Measurements from ENCODE around the gene HOXA13.
A peak's percentile ranks its signal among the peaks of the same experiment; 100 is the strongest.

HOXA13 gene

GRCh38 chr7:27199849-27200760 lies at the start of gene HOXA13:
Gene HOXA13, minus strand, starts transcription at chr7:27200091. Its CDS starts 14 bp downstream, at chr7:27200077.
- no peak for DNase-seq (ENCODE audit: extremely low read depth in 1 of 2, low read depth in 1 of 2)

GRCh38 chr7:27248911-27249723 lies 49.2 kb upstream of the HOXA13 start:
- DNase-seq (ENCODE audit: extremely low read depth in 1 of 2, low read depth in 1 of 2): no peak

- DNase-seq (ENCODE audit: extremely low read depth in 1 of 2, low read depth in 1 of 2): no peak
Measured at GRCh38 chr7:27248427-27248806, 48.5 kb upstream of the HOXA13 start.

GRCh38 chr7:27247452-27248426 lies 47.8 kb upstream of the HOXA13 start:
- DNase-seq (ENCODE audit: extremely low read depth in 1 of 2, low read depth in 1 of 2): no peak

- no peak for DNase-seq (ENCODE audit: extremely low read depth in 1 of 2, low read depth in 1 of 2)
Measured at GRCh38 chr7:27247000-27247399, 47.1 kb upstream of the HOXA13 start.

- no peak for DNase-seq (ENCODE audit: extremely low read depth in 1 of 2, low read depth in 1 of 2)
Measured at GRCh38 chr7:27245798-27246691, 46.2 kb upstream of the HOXA13 start.

- no peak for DNase-seq (ENCODE audit: extremely low read depth in 1 of 2, low read depth in 1 of 2)
Measured at GRCh38 chr7:27245124-27245797, 45.4 kb upstream of the HOXA13 start.

GRCh38 chr7:27244488-27245123 lies 44.7 kb upstream of the HOXA13 start:
- no peak for DNase-seq (ENCODE audit: extremely low read depth in 1 of 2, low read depth in 1 of 2)

- no peak for DNase-seq (ENCODE audit: extremely low read depth in 1 of 2, low read depth in 1 of 2)
Measured at GRCh38 chr7:27243340-27244163, 43.7 kb upstream of the HOXA13 start.

GRCh38 chr7:27242555-27243339 lies 42.9 kb upstream of the HOXA13 start, which contains the start of gene EVX1:
Gene EVX1, plus strand, starts transcription at chr7:27242802. Its CDS starts 229 bp downstream, at chr7:27243031.
- peak in 1 of 2 donors; percentile 9 for DNase-seq (ENCODE audit: extremely low read depth in 1 of 2, low read depth in 1 of 2)

- DNase-seq (ENCODE audit: extremely low read depth in 1 of 2, low read depth in 1 of 2): no peak
Measured at GRCh38 chr7:27242154-27242553, 42.3 kb upstream of the HOXA13 start.

GRCh38 chr7:27241189-27242056 lies 41.5 kb upstream of the HOXA13 start:
- DNase-seq (ENCODE audit: extremely low read depth in 1 of 2, low read depth in 1 of 2): no peak

- DNase-seq (ENCODE audit: extremely low read depth in 1 of 2, low read depth in 1 of 2): no peak
Measured at GRCh38 chr7:27240015-27240731, 40.3 kb upstream of the HOXA13 start.

- DNase-seq (ENCODE audit: extremely low read depth in 1 of 2, low read depth in 1 of 2): no peak
Measured at GRCh38 chr7:27239387-27240014, 39.6 kb upstream of the HOXA13 start.

- no peak for DNase-seq (ENCODE audit: extremely low read depth in 1 of 2, low read depth in 1 of 2)
Measured at GRCh38 chr7:27238979-27239386, 39.1 kb upstream of the HOXA13 start.

Data from activated CD8-positive, alpha-beta memory T cell treated with anti-CD3 and anti-CD28 coated beads for 1 hour (primary cell).